Measurements from ENCODE around the gene RABGAP1L.

The RABGAP1L gene

DNA sequence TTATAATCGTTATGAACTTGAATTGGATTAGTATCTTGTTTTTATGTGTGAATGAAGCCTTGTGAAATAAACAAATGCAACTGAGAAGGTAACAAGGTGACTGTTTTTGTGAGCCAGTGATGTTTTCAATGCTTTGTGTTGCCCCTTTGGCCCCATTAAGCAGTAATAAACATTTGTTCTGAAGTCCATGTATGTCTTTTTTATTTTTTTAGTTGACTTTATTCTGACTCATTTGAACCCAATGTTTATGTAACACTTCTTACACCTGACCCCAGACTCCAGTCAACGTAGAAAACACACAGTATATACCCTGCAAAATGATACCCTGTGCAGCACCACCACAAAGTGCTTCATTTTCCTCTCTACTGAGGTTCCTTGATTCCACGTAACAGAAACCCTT lies 835.8 kb downstream of the RABGAP1L start:
- H3K27ac ChIP-seq: no peak overlapping the region
- TF ChIP-seq, protein P1, sequence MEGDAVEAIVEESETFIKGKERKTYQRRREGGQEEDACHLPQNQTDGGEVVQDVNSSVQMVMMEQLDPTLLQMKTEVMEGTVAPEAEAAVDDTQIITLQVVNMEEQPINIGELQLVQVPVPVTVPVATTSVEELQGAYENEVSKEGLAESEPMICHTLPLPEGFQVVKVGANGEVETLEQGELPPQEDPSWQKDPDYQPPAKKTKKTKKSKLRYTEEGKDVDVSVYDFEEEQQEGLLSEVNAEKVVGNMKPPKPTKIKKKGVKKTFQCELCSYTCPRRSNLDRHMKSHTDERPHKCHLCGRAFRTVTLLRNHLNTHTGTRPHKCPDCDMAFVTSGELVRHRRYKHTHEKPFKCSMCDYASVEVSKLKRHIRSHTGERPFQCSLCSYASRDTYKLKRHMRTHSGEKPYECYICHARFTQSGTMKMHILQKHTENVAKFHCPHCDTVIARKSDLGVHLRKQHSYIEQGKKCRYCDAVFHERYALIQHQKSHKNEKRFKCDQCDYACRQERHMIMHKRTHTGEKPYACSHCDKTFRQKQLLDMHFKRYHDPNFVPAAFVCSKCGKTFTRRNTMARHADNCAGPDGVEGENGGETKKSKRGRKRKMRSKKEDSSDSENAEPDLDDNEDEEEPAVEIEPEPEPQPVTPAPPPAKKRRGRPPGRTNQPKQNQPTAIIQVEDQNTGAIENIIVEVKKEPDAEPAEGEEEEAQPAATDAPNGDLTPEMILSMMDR (conservative IDR thresholded peaks at IDR 0.05): no peak
- TF ChIP-seq ZFX (IDR thresholded peaks at IDR 0.05): no peak

GRCh38 chr1:174995916-174996315 lies 836.6 kb downstream of the RABGAP1L start:
- H3K27ac ChIP-seq: no peak overlapping the region
- TF ChIP-seq ZFX (IDR thresholded peaks at IDR 0.05): no peak
- TF ChIP-seq, protein P1 (conservative IDR thresholded peaks at IDR 0.05): no peak

DNA sequence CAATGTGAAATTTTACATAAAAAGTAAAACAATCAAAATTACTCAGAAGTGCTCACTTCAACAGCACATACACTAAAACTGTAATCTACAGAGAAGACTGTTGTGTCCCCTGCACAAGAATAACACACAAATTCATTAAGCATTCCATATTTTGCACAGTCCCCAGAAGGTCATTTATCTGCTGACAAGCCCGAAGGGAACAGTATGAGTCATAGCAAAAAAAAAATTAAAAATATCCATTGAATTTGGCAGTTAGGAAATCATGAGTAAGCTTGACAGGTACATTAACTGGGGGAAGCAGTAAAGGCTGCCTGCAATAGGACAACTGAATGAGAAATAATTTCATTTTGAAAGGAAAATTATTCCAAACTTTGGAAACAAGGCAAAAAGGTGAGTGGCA lies 837.2 kb downstream of the RABGAP1L start:
- H3K27ac ChIP-seq: no peak overlapping the region
- TF ChIP-seq, protein P1 (conservative IDR thresholded peaks at IDR 0.05): no peak
- TF ChIP-seq ZFX (IDR thresholded peaks at IDR 0.05): no peak

DNA sequence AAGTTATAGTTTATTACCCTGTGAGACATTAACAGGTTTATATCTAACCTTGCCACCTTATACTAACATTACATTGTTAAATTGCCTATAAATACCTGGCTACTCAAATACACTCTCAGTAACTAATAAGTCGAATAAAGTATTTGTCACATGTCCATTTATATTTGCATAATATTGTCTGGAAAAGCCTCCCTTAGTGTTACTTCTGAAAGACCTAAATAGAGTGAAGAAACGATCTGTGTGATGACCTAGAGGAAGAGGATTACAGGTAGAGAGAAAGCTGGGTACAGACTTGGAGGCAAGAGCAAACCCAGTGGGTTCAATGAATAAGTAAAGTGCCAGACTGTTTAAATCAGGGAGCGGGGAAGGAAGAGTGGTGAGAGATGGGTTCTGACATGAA lies 837.7 kb downstream of the RABGAP1L start:
- TF ChIP-seq ZFX (IDR thresholded peaks at IDR 0.05): no peak
- TF ChIP-seq, protein P1 (conservative IDR thresholded peaks at IDR 0.05): no peak
- no peak overlapping the region for H3K27ac ChIP-seq

GRCh38 chr1:174998569-174999215 lies 839.4 kb downstream of the RABGAP1L start:
- TF ChIP-seq ZFX (IDR thresholded peaks at IDR 0.05): no peak
- TF ChIP-seq, protein P1 (conservative IDR thresholded peaks at IDR 0.05): peak; percentile 89
- peak overlapping the region; percentile 98 for H3K27ac ChIP-seq

DNA sequence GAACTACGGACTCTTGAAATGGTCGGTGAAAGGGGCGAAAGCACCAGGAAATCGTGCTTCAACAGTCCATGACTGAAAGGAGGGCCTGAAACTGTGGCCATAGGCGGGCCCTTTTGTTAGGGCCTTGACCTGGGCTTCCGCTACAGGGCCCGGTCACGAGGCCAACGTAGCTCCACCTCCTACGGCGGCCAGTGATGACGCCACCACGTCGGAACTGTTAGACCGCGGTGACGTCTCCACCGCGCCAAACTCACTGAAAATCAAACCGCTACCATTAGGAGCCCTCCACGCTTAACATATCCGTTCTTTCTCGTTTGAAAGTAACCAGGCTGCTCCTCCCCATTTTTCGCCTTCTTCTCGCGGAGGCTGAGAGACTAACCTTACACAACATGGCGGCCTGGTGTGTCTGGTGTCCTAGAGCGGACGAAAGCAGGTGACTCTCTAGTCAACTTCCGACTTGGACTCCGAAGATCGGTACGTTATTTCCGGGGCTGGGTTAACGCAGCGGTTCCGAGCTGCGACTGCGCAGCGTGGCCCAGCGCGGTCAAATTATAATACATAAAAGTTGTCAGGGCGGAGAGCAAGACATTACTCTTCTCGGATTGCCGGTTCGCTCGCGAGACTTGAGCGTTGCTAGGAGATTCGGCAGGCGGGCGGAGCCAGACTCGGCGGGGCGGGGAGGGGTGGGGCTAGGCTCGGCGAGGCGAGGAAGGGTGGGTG lies 840.1 kb downstream of the RABGAP1L start:
- TF ChIP-seq, protein P1 (conservative IDR thresholded peaks at IDR 0.05): no peak
- TF ChIP-seq ZFX (IDR thresholded peaks at IDR 0.05): peak; percentile 81
- H3K27ac ChIP-seq: peak overlapping the region; percentile 98

DNA sequence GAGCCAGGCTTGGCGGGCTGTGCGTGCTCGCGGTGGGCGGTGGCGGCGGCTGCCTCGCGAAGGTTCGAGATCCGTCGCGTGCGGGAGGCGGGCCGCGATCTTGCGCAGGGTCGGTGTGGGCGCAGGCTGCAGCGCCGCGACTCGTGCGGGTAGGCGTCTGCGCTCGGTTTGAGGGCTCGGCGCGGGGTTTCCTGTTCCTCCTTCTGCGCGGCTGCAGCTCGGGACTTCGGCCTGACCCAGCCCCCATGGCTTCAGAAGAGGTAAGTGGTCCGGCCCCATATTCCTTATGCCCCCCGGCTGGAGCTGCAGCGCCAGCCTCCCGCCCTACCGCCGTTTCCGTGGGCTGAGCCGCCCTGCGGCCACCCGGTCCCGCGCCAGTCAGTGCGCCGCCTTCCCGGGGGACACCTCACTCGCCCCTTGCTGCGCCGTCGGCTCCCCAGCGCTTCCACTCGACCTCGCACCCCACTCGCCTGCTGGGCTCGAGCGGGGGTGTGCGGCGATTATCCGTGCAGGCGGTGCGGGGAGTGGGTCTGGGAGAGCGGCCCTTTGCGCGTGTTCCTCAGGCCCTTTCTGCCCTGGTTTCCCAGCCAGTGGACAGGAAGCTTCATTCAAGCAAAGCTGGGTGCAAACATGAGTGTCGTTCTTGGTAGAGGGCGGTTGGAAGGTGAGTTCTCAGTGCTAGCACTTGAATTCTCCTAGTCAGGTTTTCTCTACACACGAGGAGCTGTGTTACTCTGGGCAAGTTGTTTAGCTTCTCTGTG lies 840.8 kb downstream of the RABGAP1L start, which contains the start of gene CACYBP:
CACYBP (plus strand) TSS at position 12 of the 761 bp plus-strand sequence; CDS start at position 246, 234 bp downstream.
- peak; percentile 58; the same call in 1 of the 2 replicates for TF ChIP-seq ZFX (IDR thresholded peaks at IDR 0.05)
- TF ChIP-seq, protein P1 (conservative IDR thresholded peaks at IDR 0.05): no peak

More for the DNA sequence above, 840.8 kb downstream of the RABGAP1L start, which contains the start of gene CACYBP:
- peak within 1 kb of the TSS; percentile 98 for H3K27ac ChIP-seq

Data from C4-2B (cell line).